H9 (cell line): ENCODE results near the gene LTF. TPM values are rescaled to one million over a fixed set of nuclear protein-coding genes. Genes with fewer than 3 reads are reported as not detected.

ENCODE experiments used
- DNase-seq: peaks from one replicate; pipeline ENCODE4 v3.0.0-alpha.2; 2017
- H2AFZ ChIP-seq: one replicate; pipeline ENCODE4 v1.6.1; 2013; ENCODE audit warnings: mild to moderate bottlenecking, low read length, control low read depth, moderate library complexity
- H2AK5ac ChIP-seq: 2 replicates; pipeline ENCODE4 v1.6.1; 2013; ENCODE audit warnings: low read length, control low read depth, mixed read lengths; ENCODE audit not compliant: insufficient read length
- H2BK120ac ChIP-seq: one replicate; pipeline ENCODE4 v1.6.1; 2013; ENCODE audit warnings: low read depth, mild to moderate bottlenecking, low read length, control low read depth, inconsistent platforms; ENCODE audit not compliant: poor library complexity, severe bottlenecking
- H2BK12ac ChIP-seq: 2 replicates; pipeline ENCODE4 v1.6.1; 2013; ENCODE audit warnings: low read length, control low read depth, mixed read lengths, low read depth; ENCODE audit not compliant: insufficient read length
- H2BK15ac ChIP-seq: 2 replicates; pipeline ENCODE4 v1.6.1; 2013; ENCODE audit warnings: low read depth, low read length, control low read depth
- H2BK20ac ChIP-seq: one replicate; pipeline ENCODE4 v1.6.1; 2013; ENCODE audit warnings: low read depth, mild to moderate bottlenecking, low read length, control low read depth, inconsistent platforms; ENCODE audit not compliant: poor library complexity, severe bottlenecking
- H2BK5ac ChIP-seq: 2 replicates; pipeline ENCODE4 v1.6.1; 2013; ENCODE audit warnings: low read length, control low read depth, mixed read lengths; ENCODE audit not compliant: insufficient read length
- H3K14ac ChIP-seq: 2 replicates; pipeline ENCODE4 v1.6.1; 2013; ENCODE audit warnings: low read length, control low read depth; ENCODE audit not compliant: insufficient read depth
- H3K18ac ChIP-seq: 2 replicates; pipeline ENCODE4 v1.6.1; 2013; ENCODE audit warnings: low read depth, mild to moderate bottlenecking, mixed read lengths, low read length, control low read depth; ENCODE audit not compliant: insufficient read length
- H3K23ac ChIP-seq: 2 replicates; pipeline ENCODE4 v1.6.1; 2013; ENCODE audit warnings: low read length, control low read depth, mixed read lengths, low read depth; ENCODE audit not compliant: insufficient read length
- H3K23me2 ChIP-seq: 2 replicates; pipeline ENCODE4 v1.6.1; 2013; ENCODE audit warnings: low read depth, mild to moderate bottlenecking, mixed read lengths, low read length, control low read depth; ENCODE audit not compliant: insufficient read length, poor library complexity, severe bottlenecking
- H3K27ac ChIP-seq: 2 replicates; pipeline ENCODE4 v1.5.1; 2013; ENCODE audit warnings: low read length, control low read depth, mixed read lengths, low read depth; ENCODE audit not compliant: insufficient read length
- H3K27me3 ChIP-seq: 2 replicates; pipeline ENCODE4 v1.6.1; 2013; ENCODE audit warnings: low read length, control low read depth, inconsistent platforms; ENCODE audit not compliant: insufficient read depth
- H3K4ac ChIP-seq: 2 replicates; pipeline ENCODE4 v1.6.1; 2013; ENCODE audit warnings: low read depth, mild to moderate bottlenecking, control low read depth, inconsistent platforms, low read length, moderate library complexity
- H3K4me1 ChIP-seq: 2 replicates; pipeline ENCODE4 v1.6.1; 2013; ENCODE audit warnings: low read length, control low read depth, inconsistent platforms; ENCODE audit not compliant: insufficient read depth
- H3K4me2 ChIP-seq: 2 replicates; pipeline ENCODE4 v1.6.1; 2013; ENCODE audit warnings: low read length, control low read depth, mixed read lengths; ENCODE audit not compliant: insufficient read length, insufficient read depth
- H3K56ac ChIP-seq: 2 replicates; pipeline ENCODE4 v1.6.1; 2013; ENCODE audit warnings: low read depth, mild to moderate bottlenecking, mixed read lengths, low read length, control low read depth; ENCODE audit not compliant: insufficient read length
- H3K79me1 ChIP-seq: 2 replicates; pipeline ENCODE4 v1.6.1; 2013; ENCODE audit warnings: low read depth, mild to moderate bottlenecking, moderate library complexity, low read length, control low read depth, inconsistent platforms; ENCODE audit not compliant: insufficient read depth, poor library complexity, severe bottlenecking
- H3K79me2 ChIP-seq: 2 replicates; pipeline ENCODE4 v1.6.1; 2013; ENCODE audit warnings: low read length, control low read depth, inconsistent platforms; ENCODE audit not compliant: insufficient read depth
- H3K9ac ChIP-seq: 2 replicates; pipeline ENCODE4 v1.6.1; 2013; ENCODE audit warnings: low read length, control low read depth, mixed read lengths; ENCODE audit not compliant: insufficient read length; ENCODE audit errors: extremely low read depth
- H3K9me3 ChIP-seq: one replicate; pipeline ENCODE4 v1.6.1; 2013; ENCODE audit warnings: low read depth, low read length, inconsistent platforms; ENCODE audit not compliant: control insufficient read depth
- H3T11ph ChIP-seq: one replicate; pipeline ENCODE4 v1.6.1; 2013; ENCODE audit warnings: mild to moderate bottlenecking, low read length, control low read depth, inconsistent platforms
- H4K20me1 ChIP-seq: one replicate; pipeline ENCODE4 v1.6.1; 2013; ENCODE audit not compliant: control insufficient read depth, insufficient read length, insufficient read depth
- H4K5ac ChIP-seq: 2 replicates; pipeline ENCODE4 v1.6.1; 2013; ENCODE audit warnings: low read depth, mild to moderate bottlenecking, mixed read lengths, low read length, control low read depth; ENCODE audit not compliant: insufficient read length
- H4K8ac ChIP-seq: replicated peaks from 2 replicates; pipeline ENCODE4 v1.6.1; 2013; ENCODE audit warnings: low read length, control low read depth, mixed read lengths, low read depth; ENCODE audit not compliant: insufficient read length
- H4K91ac ChIP-seq: 2 replicates; pipeline ENCODE4 v1.6.1; 2013; ENCODE audit warnings: low read depth, mild to moderate bottlenecking, moderate library complexity, mixed read lengths, low read length, control low read depth; ENCODE audit not compliant: insufficient read length
- H3K27ac Mint-ChIP-seq, 3 experiments: 2 replicates in 2 of 3; 3 replicates in 1 of 3; pipeline ENCODE4 v1.8.0; 2020 to 2021; ENCODE audit warnings: mixed read lengths in 3 of 3, mild to moderate bottlenecking in 1 of 3, moderate library complexity in 1 of 3
- H3K27me3 Mint-ChIP-seq: 2 replicates; pipeline ENCODE4 v1.8.0; 2021; ENCODE audit warnings: low read depth, mild to moderate bottlenecking, moderate library complexity, mixed read lengths
- H3K36me3 Mint-ChIP-seq, 3 experiments: 2 replicates in 2 of 3; 3 replicates in 1 of 3; pipeline ENCODE4 v1.8.0; 2020 to 2021; ENCODE audit warnings: low read depth in 3 of 3, mixed read lengths in 3 of 3; ENCODE audit not compliant: insufficient read depth in 1 of 3
- H3K4me1 Mint-ChIP-seq, 2 experiments: 2 replicates each; pipeline ENCODE4 v1.8.0; 2020; ENCODE audit warnings: mixed read lengths in 2 of 2
- H3K4me3 Mint-ChIP-seq, 2 experiments: 2 replicates in 1 of 2; 3 replicates in 1 of 2; pipeline ENCODE4 v1.8.0; 2020 to 2021; ENCODE audit warnings: mild to moderate bottlenecking in 2 of 2, mixed read lengths in 2 of 2, moderate library complexity in 1 of 2
- H3K9me3 Mint-ChIP-seq, 2 experiments: 2 replicates in 1 of 2; 3 replicates in 1 of 2; pipeline ENCODE4 v1.8.0; 2020; ENCODE audit warnings: mild to moderate bottlenecking in 2 of 2, mixed read lengths in 2 of 2, moderate library complexity in 1 of 2
- WGBS: extraction: QIAGEN DNeasy Blood & Tissue Kit; methylation state at CpG from one replicate; pipeline ENCODE4 v1.1.7; 2013; ENCODE audit warnings: missing lambda C conversion rate, low lambda C conversion rate, mixed read lengths; ENCODE audit not compliant: insufficient read length; ENCODE audit errors: extremely low coverage; 5-methylcytosine and 5-hydroxymethylcytosine counted together
- total RNA-seq: library from RNA; stranded (reverse); gene quantifications from 2 replicates; pipeline ENCODE4 v1.2.1, GENCODE V29; 2021
- TF ChIP-seq, protein P1 (sequence below): fragments of 200-600 bp; sonication (generic); conservative IDR thresholded peaks from 3 replicates; pipeline ENCODE4 v1.8.0; 2021; ENCODE audit warnings: antibody characterized with exemption, mild to moderate bottlenecking

The LTF gene
- total RNA-seq, 1 experiment from 2014 or later: not detected

DNA sequence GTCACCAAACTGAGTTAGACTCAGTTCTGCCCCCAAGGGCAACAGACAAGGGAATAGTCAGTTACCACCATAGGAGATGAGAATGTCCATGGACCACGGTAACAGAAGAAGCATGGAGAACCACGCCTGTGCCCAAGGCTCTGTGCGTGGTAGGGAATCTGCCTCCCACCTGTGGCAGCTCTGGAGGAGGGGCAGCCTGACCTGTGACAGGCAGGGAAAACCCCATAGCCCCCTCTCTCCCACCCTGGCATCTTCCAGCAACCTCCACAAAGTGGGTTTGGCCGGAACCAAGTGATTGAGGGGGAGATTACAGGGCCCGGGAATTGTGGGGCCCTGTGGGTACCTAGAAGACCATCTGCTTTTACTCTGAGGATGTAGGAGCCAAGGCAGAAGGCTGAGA, 14.3 kb upstream of the LTF start:
- Histone ChIP-seq H4K5ac (no peak overlapping the region), H2BK20ac (no peak overlapping the region), H2BK12ac (no peak overlapping the region), H3K79me1 (no peaks in the 10 kb centered on the region), H3K9ac (no peak overlapping the region), H3T11ph (no peak overlapping the region), H2BK5ac (no peak overlapping the region), H4K20me1 (no peaks in the 10 kb centered on the region), H3K79me2 (no peaks in the 10 kb centered on the region), H3K4me2 (no peak overlapping the region), H3K4ac (no peak overlapping the region), H3K14ac (no peak overlapping the region), H3K9me3 (no peaks in the 10 kb centered on the region), H2BK15ac (no peak overlapping the region), H2AFZ (no peak overlapping the region), H2BK120ac (no peak overlapping the region), H3K56ac (no peak overlapping the region), H3K18ac (no peak overlapping the region), H2AK5ac (no peak overlapping the region), H3K27me3 (no peaks in the 10 kb centered on the region), H3K27ac (no peak overlapping the region), H4K8ac (no peak overlapping the region), H3K23ac (no peak overlapping the region), H3K4me1 (no peaks in the 10 kb centered on the region), H3K23me2 (no peaks in the 10 kb centered on the region), H4K91ac (no peak overlapping the region)
- peak overlapping the region in 1 of 3 experiments; percentile 46; a peak in 1 of 7 replicates for H3K27ac Mint-ChIP-seq
- WGBS: no CpG with 5 or more reads among the region's 5 CpGs
- H3K4me1 Mint-ChIP-seq: no peaks in the 10 kb centered on the region
- no peak for DNase-seq
- H3K4me3 Mint-ChIP-seq: no peak overlapping the region
- H3K36me3 Mint-ChIP-seq: peaks cover 4 to 14% (median 6%) of the 10 kb centered on the region in 3 experiments; a peak in 6 of 7 replicates
- peaks cover 10 to 12% of the 10 kb centered on the region in 2 experiments for H3K9me3 Mint-ChIP-seq
- TF ChIP-seq, protein P1, sequence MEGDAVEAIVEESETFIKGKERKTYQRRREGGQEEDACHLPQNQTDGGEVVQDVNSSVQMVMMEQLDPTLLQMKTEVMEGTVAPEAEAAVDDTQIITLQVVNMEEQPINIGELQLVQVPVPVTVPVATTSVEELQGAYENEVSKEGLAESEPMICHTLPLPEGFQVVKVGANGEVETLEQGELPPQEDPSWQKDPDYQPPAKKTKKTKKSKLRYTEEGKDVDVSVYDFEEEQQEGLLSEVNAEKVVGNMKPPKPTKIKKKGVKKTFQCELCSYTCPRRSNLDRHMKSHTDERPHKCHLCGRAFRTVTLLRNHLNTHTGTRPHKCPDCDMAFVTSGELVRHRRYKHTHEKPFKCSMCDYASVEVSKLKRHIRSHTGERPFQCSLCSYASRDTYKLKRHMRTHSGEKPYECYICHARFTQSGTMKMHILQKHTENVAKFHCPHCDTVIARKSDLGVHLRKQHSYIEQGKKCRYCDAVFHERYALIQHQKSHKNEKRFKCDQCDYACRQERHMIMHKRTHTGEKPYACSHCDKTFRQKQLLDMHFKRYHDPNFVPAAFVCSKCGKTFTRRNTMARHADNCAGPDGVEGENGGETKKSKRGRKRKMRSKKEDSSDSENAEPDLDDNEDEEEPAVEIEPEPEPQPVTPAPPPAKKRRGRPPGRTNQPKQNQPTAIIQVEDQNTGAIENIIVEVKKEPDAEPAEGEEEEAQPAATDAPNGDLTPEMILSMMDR: no peak
- peaks cover 9% of the 10 kb centered on the region for H3K27me3 Mint-ChIP-seq
